Esophagus squamous epithelium (tissue), 5 donors: ENCODE results near the gene MACROH2A2. TPM values are rescaled to one million over a fixed set of nuclear protein-coding genes. Genes with fewer than 3 reads are reported as not detected.
"Not testable (repeated sequence)": the region's sequence is repeated elsewhere in the genome, so short reads cannot be mapped to it uniquely, and the experiment has no call there.

Experiments
- DNase-seq: peaks from one replicate; lab custom pipeline; 2025; lab: John Stamatoyannopoulos, UW
- H3K27ac ChIP-seq, 4 donors: fragments of 200-600 bp; sonication (generic); one replicate each; pipeline ENCODE4 v1.5.1; 2016 to 2019; ENCODE audit warnings: mild to moderate bottlenecking in 1 of 4
- H3K27me3 ChIP-seq, 4 donors: fragments of 200-600 bp; sonication (generic); 1 replicate in 3 of 4; 2 replicates in 1 of 4; pipeline versions ENCODE4 v1.5.1 to v1.6.0; 2017 to 2021; ENCODE audit warnings: antibody characterized with exemption in 1 of 4
- H3K36me3 ChIP-seq, 3 donors: fragments of 200-600 bp; sonication (generic); one replicate each; pipeline ENCODE4 v1.5.1; 2016 to 2019
- H3K4me1 ChIP-seq, 3 donors: fragments of 200-600 bp; sonication (generic); one replicate each; pipeline ENCODE4 v1.5.1; 2017 to 2019
- H3K4me3 ChIP-seq, 4 donors: fragments of 200-600 bp; sonication (generic); 1 replicate in 3 of 4; 2 replicates in 1 of 4; pipeline ENCODE4 v1.5.1; 2016 to 2019; ENCODE audit warnings: mild to moderate bottlenecking in 2 of 4, moderate library complexity in 1 of 4
- H3K9me3 ChIP-seq, 3 donors: fragments of 200-600 bp; sonication (generic); one replicate each; pipeline ENCODE4 v1.5.1; 2016 to 2019
- CTCF ChIP-seq, 6 experiments: fragments of 450-650 bp in 4 of 6; fragments of 200-600 bp in 2 of 6; sonication (generic) in 2 of 6; IDR thresholded peaks; one replicate each; pipeline ENCODE4 v1.5.1; 2016 to 2019; ENCODE audit warnings: antibody characterized with exemption in 6 of 6, mild to moderate bottlenecking in 4 of 6, moderate library complexity in 4 of 6
- POLR2A ChIP-seq, 4 donors: fragments of 450-650 bp; IDR thresholded peaks; one replicate each; pipeline ENCODE4 v1.6.1; 2017; ENCODE audit warnings: antibody characterized with exemption in 4 of 4, mild to moderate bottlenecking in 4 of 4, moderate library complexity in 3 of 4
- WGBS, 2 donors: methylation state at CpG; one replicate each; pipeline ENCODE4 v1.1.5; 2018; 5-methylcytosine and 5-hydroxymethylcytosine counted together
- intact Hi-C: fragments of 100-400 bp; cut with DNase I; formaldehyde crosslinking; loops from one replicate; pipeline ENCODE4 v1.15.0; 2022
- total RNA-seq, 4 donors: library from RNA; depleted of rRNA; stranded (reverse); fragments of >200 nt; gene quantifications; one replicate each; pipeline ENCODE4 v1.1.0, GENCODE V29; 2016
- donor health status: DM: yes; HTN: yes; CAD: no.

MACROH2A2 gene
- total RNA-seq, 4 donors from 2014 or later = 19.8 to 32.0 (median 22.4) TPM

DNA sequence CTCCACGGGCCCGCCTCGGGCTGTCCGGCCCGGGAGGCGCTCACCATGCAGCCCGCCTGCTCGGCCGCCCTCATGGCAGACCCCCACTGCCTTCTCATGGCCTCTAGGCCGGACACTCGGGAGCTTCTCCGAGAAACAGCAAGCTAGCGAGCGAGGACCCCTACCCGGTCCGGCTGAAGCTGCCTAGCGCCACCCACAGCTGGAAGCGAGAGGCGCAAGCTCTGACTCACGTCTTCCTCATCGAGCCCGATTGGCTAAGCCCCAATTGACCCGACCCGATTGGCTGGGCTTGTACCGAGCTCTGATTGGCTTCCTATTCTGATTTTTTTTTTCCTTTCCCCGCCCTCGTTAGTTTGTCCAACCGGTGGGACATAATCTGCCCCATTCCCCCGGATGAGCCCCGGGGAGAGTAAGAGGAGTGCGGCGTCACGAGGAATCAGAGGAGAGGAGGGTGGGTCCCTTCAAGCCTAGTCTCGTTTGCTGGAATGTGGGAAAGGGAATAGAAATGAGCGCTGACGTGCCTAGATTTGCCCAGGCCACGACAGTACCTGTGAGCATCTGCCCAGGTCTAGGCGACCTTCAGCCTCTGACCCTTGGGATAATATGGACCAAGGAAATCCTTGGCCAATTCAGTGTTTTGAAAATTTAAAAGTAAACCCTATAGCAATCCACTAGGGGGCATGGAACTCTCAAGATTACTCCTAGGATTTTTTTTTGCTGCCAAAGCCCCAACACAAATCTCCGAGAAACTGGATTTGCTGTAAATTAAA lies 94.0 kb downstream of the MACROH2A2 start, which contains the start of gene TYSND1:
TYSND1 (minus strand) TSS at position 212 of the 770 bp plus-strand sequence; CDS start at position 98, 114 bp downstream.
- intact Hi-C loops = no loop called here
- peak; percentile 86 for DNase-seq
- H3K4me1 ChIP-seq = peaks cover 20 to 46% (median 21%) of the 10 kb centered on the region in 3 donors
- H3K9me3 ChIP-seq = no peaks in the 10 kb centered on the region
- H3K36me3 ChIP-seq = peaks cover 0 to 55% (median 7%) of the 10 kb centered on the region in 3 donors
- H3K4me3 ChIP-seq = peak within 1 kb of the TSS; percentile 76 to 95 (median 82)
- H3K27me3 ChIP-seq = no peaks in the 10 kb centered on the region
- 2% methylated on average over 13 to 16 of the region's 39 CpGs for WGBS, 2 donors
- TF ChIP-seq CTCF (IDR thresholded peaks at IDR 0.05) = peak; percentile 56 to 84 (median 71)
- peak in 3 of 4 donors; percentile 41 to 90 (median 57) for TF ChIP-seq POLR2A (IDR thresholded peaks at IDR 0.05)
- H3K27ac ChIP-seq = peak within 1 kb of the TSS; percentile 94 to 99 (median 96)

GRCh38 chr10:70147259-70147625 lies 94.6 kb downstream of the MACROH2A2 start:
- no peaks in the 10 kb centered on the region for H3K27me3 ChIP-seq
- intact Hi-C loops = no loop called here
- TF ChIP-seq CTCF (IDR thresholded peaks at IDR 0.05) = no peak
- H3K4me3 ChIP-seq = peak overlapping the region in 3 of 4 donors; percentile 76 to 83 (median 82)
- no peaks in the 10 kb centered on the region for H3K9me3 ChIP-seq
- DNase-seq = no peak
- WGBS, 2 donors = 5 to 19% methylated on average over 2 of the region's 2 CpGs
- H3K4me1 ChIP-seq = peaks cover 20 to 46% (median 21%) of the 10 kb centered on the region in 3 donors
- peak overlapping the region; percentile 94 to 99 (median 96) for H3K27ac ChIP-seq
- H3K36me3 ChIP-seq = peaks cover 0 to 55% (median 11%) of the 10 kb centered on the region in 3 donors

DNA sequence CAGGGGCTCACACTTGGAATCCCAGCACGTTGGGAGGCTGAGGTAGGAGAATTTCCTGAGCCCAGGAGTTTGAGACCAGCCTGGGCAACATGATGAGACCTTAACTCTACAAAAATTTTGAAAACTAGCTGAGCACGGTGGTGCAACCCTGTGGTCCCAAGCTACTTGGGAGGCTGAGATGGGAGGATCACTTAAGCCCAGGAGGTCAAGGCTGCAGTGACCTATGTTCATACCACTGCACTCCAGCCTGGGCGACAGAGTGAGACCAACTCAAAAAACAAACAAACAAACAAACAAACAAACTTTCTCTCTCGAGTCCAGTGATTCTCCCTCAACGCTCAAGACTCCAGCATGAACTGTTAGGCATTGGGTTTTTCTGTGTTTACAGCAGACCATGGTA lies 95.9 kb downstream of the MACROH2A2 start:
- TF ChIP-seq POLR2A (IDR thresholded peaks at IDR 0.05) = no peak
- TF ChIP-seq CTCF (IDR thresholded peaks at IDR 0.05) = no peak
- Histone ChIP-seq H3K27ac (no peak overlapping the region), H3K4me3 (no peak overlapping the region), H3K27me3 (no peaks in the 10 kb centered on the region), H3K36me3 (peaks cover 0 to 59% (median 17%) of the 10 kb centered on the region in 3 donors), H3K9me3 (no peaks in the 10 kb centered on the region), H3K4me1 (peaks cover 20 to 33% (median 21%) of the 10 kb centered on the region in 3 donors)
- no peak for DNase-seq
- WGBS, 2 donors = 86 to 95% methylated on average over 4 to 5 of the region's 5 CpGs
- intact Hi-C loops = no loop called here

GRCh38 chr10:70155255-70155838 lies 102.7 kb downstream of the MACROH2A2 start:
- peaks cover 0 to 1% (median 0%) of the 10 kb centered on the region in 3 donors for H3K4me1 ChIP-seq
- peaks cover 13 to 100% (median 35%) of the 10 kb centered on the region in 3 donors for H3K36me3 ChIP-seq
- H3K9me3 ChIP-seq = no peaks in the 10 kb centered on the region
- H3K27me3 ChIP-seq = no peaks in the 10 kb centered on the region
- no peak for TF ChIP-seq POLR2A (IDR thresholded peaks at IDR 0.05)
- no peak for TF ChIP-seq CTCF (IDR thresholded peaks at IDR 0.05)
- DNase-seq = no peak
- no peak overlapping the region for H3K4me3 ChIP-seq
- WGBS, 2 donors = 59 to 66% methylated on average over 3 of the region's 3 CpGs
- H3K27ac ChIP-seq = no peak overlapping the region
- intact Hi-C loops = no loop called here

DNA sequence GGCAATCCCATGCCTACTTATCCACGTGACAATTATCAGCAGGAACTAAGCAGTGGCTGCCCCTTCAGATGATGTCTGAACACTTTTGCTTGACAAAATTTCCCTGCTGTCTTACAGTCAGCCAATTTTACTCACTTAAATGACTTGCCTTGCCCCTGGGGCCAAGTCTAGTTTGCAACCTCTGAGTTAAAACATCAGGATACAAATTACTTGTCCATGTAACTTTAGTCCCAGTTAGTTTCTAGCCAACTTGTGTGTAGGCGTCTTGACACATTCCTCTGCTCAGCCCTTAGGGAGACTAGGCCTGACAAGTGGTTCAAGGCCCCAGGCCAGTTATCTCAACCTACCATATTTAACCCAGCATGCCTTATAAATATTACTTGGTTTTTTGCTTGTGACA lies 105.5 kb downstream of the MACROH2A2 start:
- WGBS, 2 donors = 52 to 65% methylated on average over 2 of the region's 2 CpGs
- no peaks in the 10 kb centered on the region for H3K9me3 ChIP-seq

DNA sequence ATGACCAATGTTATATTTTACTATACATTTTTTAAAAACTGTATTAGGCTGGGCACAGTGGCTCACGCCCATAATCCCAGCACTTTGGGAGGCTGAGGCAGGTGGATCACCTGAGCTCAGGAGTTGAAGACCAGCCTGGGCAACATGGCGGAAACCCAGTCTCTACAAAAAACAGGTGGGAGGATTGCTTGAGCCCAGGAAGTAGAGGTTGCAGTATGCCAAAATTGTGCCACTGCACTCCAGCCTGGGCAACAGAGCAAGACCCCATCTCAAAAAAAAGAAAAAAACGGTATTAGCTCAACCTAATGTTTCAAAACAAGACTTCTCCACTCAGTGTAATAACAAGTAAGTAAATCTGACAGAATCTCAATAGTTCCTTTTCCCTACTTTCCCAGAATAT lies 106.7 kb downstream of the MACROH2A2 start:
- WGBS, 2 donors = 84 to 85% methylated on average over 3 of the region's 3 CpGs
- Histone ChIP-seq H3K4me1 (peaks cover 0 to 41% (median 19%) of the 10 kb centered on the region in 3 donors), H3K36me3 (peaks cover 8 to 78% (median 20%) of the 10 kb centered on the region in 3 donors)
- H3K27me3 ChIP-seq, H3K9me3 ChIP-seq, H3K27ac ChIP-seq, DNase-seq, H3K4me3 ChIP-seq, intact Hi-C loops: not testable (repeated sequence)

More for the DNA sequence above, 105.5 kb downstream of the MACROH2A2 start:
- TF ChIP-seq CTCF (IDR thresholded peaks at IDR 0.05) = no peak
- no peak for TF ChIP-seq POLR2A (IDR thresholded peaks at IDR 0.05)
- Histone ChIP-seq H3K27ac (no peak overlapping the region), H3K4me3 (no peak overlapping the region), H3K4me1 (peaks cover 0 to 29% (median 11%) of the 10 kb centered on the region in 3 donors), H3K27me3 (no peaks in the 10 kb centered on the region), H3K36me3 (peaks cover 13 to 90% (median 20%) of the 10 kb centered on the region in 3 donors)
- intact Hi-C loops = no loop called here
- DNase-seq = no peak
